Measurements from ENCODE around the gene SFMBT2.

Gene SFMBT2

GRCh38 chr10:7281429-7281828, 129.4 kb downstream of the SFMBT2 start:
- TF ChIP-seq GATA2 (IDR thresholded peaks at IDR 0.05; ENCODE audit: low read depth, low read length) (no peak), GATA3 (IDR thresholded peaks at IDR 0.05; ENCODE audit: low read depth, low read length) (no peak)

- TF ChIP-seq GATA2 (IDR thresholded peaks at IDR 0.05; ENCODE audit: low read depth, low read length) (no peak), GATA3 (IDR thresholded peaks at IDR 0.05; ENCODE audit: low read depth, low read length) (no peak)
Measured at GRCh38 chr10:7279303-7279702, 131.5 kb downstream of the SFMBT2 start.

GRCh38 chr10:7277867-7278266, 133.0 kb downstream of the SFMBT2 start:
- TF ChIP-seq GATA3 (IDR thresholded peaks at IDR 0.05; ENCODE audit: low read depth, low read length) = no peak
- no peak for TF ChIP-seq GATA2 (IDR thresholded peaks at IDR 0.05; ENCODE audit: low read depth, low read length)

GRCh38 chr10:7277432-7277831, 133.4 kb downstream of the SFMBT2 start:
- TF ChIP-seq GATA2 (IDR thresholded peaks at IDR 0.05; ENCODE audit: low read depth, low read length) (peak; percentile 33; the same call in 1 of the 2 replicates), GATA3 (IDR thresholded peaks at IDR 0.05; ENCODE audit: low read depth, low read length) (no peak)

GRCh38 chr10:7275761-7276440, 134.9 kb downstream of the SFMBT2 start:
- TF ChIP-seq GATA3 (IDR thresholded peaks at IDR 0.05; ENCODE audit: low read depth, low read length) = no peak
- no peak for TF ChIP-seq GATA2 (IDR thresholded peaks at IDR 0.05; ENCODE audit: low read depth, low read length)

- peak; percentile 84 for TF ChIP-seq GATA2 (IDR thresholded peaks at IDR 0.05; ENCODE audit: low read depth, low read length)
- TF ChIP-seq GATA3 (IDR thresholded peaks at IDR 0.05; ENCODE audit: low read depth, low read length) = peak; percentile 51; the same call in 1 of the 2 replicates
Measured at GRCh38 chr10:7274293-7274692, 136.5 kb downstream of the SFMBT2 start.

GRCh38 chr10:7272008-7272407, 138.8 kb downstream of the SFMBT2 start:
- no peak for TF ChIP-seq GATA2 (IDR thresholded peaks at IDR 0.05; ENCODE audit: low read depth, low read length)

- TF ChIP-seq GATA2 (IDR thresholded peaks at IDR 0.05; ENCODE audit: low read depth, low read length) (no peak), GATA3 (IDR thresholded peaks at IDR 0.05; ENCODE audit: low read depth, low read length) (no peak)
Measured at GRCh38 chr10:7269988-7270387, 140.8 kb downstream of the SFMBT2 start.

- no peak for TF ChIP-seq GATA3 (IDR thresholded peaks at IDR 0.05; ENCODE audit: low read depth, low read length)
- TF ChIP-seq GATA2 (IDR thresholded peaks at IDR 0.05; ENCODE audit: low read depth, low read length) = no peak
Measured at GRCh38 chr10:7267142-7267541, 143.7 kb downstream of the SFMBT2 start.

GRCh38 chr10:7265396-7266123, 145.3 kb downstream of the SFMBT2 start:
- TF ChIP-seq GATA3 (IDR thresholded peaks at IDR 0.05; ENCODE audit: low read depth, low read length) = no peak
- TF ChIP-seq GATA2 (IDR thresholded peaks at IDR 0.05; ENCODE audit: low read depth, low read length) = no peak

- peak; percentile 79 for TF ChIP-seq GATA2 (IDR thresholded peaks at IDR 0.05; ENCODE audit: low read depth, low read length)
- no peak for TF ChIP-seq GATA3 (IDR thresholded peaks at IDR 0.05; ENCODE audit: low read depth, low read length)
Measured at GRCh38 chr10:7264313-7264756, 146.5 kb downstream of the SFMBT2 start.

- TF ChIP-seq GATA2 (IDR thresholded peaks at IDR 0.05; ENCODE audit: low read depth, low read length) (no peak), GATA3 (IDR thresholded peaks at IDR 0.05; ENCODE audit: low read depth, low read length) (no peak)
Measured at GRCh38 chr10:7263616-7264015, 147.2 kb downstream of the SFMBT2 start.

GRCh38 chr10:7261351-7261750, 149.5 kb downstream of the SFMBT2 start:
- no peak for TF ChIP-seq GATA2 (IDR thresholded peaks at IDR 0.05; ENCODE audit: low read depth, low read length)
- TF ChIP-seq GATA3 (IDR thresholded peaks at IDR 0.05; ENCODE audit: low read depth, low read length) = no peak

GRCh38 chr10:7260912-7261311, 149.9 kb downstream of the SFMBT2 start:
- TF ChIP-seq GATA3 (IDR thresholded peaks at IDR 0.05; ENCODE audit: low read depth, low read length) (no peak), GATA2 (IDR thresholded peaks at IDR 0.05; ENCODE audit: low read depth, low read length) (no peak)

- TF ChIP-seq GATA2 (IDR thresholded peaks at IDR 0.05; ENCODE audit: low read depth, low read length) (no peak), GATA3 (IDR thresholded peaks at IDR 0.05; ENCODE audit: low read depth, low read length) (no peak)
Measured at GRCh38 chr10:7260412-7260900, 150.4 kb downstream of the SFMBT2 start.
